NCI-H2081 treated with DMSO at 0.1 percent for 48 hours (cell line): ENCODE results near the gene UNC13C.

Source experiments
- DNase-seq: peaks from one replicate; lab custom pipeline; 2025; lab: John Stamatoyannopoulos, UW

UNC13C gene

GRCh38 chr15:54571576-54571975 lies 593.3 kb downstream of the UNC13C start:
- DNase-seq, result no peak

DNA sequence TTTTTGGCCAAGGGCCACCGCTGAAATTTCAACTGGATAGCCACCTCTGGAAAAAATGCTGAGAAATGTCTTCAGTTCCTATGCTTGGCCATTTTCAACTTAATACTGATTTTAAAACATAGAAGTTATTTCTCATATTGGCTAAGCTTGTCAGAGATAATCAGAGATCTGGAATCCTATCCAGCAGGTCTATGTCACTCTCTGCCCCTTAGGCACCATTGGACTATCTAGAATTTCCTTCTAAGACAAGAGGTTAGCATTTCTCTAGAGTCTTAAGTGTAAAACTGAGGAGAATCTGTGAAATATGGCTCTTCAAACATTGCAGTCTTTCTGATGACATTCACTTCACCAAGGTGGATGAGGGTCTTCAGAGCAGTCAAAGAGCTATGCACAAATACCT lies 597.3 kb downstream of the UNC13C start:
- DNase-seq, result no peak

DNA sequence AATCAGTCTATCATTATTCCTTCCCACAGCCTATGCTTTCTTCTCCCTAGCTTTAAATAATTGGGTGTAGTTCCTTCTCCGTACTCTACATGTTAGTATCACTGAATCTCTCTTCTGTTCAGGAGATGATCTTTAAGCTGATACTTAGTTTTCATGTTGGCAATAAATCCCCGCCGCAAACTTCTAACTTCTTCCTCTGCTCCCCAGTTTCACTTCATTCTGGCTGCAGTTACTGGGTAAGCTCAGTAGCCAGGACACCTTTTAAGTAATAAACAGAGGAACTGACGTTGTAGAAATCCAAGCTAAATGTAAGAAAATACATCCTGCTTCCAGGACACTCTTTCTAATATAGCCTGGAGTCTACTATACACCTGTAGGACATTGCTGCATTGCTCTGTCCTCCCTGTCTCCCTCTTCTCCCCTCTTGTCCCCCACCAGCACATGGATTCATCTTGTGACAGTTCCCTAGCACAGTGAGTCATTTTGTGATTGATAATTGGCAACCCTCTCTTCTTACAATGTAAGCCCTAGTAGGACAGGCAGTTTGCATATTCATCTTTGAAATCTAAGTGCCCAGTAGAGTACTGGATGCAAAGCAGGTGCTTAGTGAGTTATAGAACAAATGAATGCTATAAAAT lies 598.2 kb downstream of the UNC13C start:
- no peak for DNase-seq

DNA sequence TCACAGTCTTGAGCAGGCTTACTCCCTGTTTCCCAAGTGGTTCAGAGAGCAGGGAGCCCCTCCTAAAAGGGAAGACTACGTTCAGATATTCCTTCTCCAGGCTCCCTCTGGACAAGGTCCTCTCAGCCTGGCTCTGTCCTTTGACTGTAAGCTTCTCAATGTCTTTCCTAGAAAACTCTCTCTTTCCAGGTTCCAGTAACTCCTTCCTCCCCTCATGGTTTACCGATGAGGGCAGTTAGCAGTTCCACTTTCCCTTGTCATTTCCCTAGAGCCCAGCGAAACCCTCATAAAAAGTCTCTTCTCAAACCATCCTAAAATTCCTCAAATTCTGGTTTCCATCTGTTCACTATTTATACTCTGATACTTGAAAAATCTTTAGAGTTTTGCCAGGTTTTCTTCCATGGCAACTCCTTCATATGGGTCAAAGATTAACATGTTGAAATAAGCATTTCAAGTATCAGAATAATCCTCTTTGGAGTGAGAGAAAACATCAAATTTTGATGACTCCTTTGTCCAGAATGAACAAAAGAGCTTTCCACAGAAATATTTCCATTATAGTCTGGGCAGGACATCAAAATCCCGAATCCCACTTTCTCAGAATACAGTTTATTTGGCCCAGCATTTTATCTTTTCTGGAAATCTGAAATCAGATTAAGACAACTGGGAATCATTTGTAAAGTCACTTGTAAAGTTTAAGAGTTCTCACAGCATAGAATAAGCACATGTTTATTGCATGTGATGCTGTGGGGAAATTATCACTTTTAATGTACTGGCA lies 599.4 kb downstream of the UNC13C start:
- DNase-seq, result no peak

DNA sequence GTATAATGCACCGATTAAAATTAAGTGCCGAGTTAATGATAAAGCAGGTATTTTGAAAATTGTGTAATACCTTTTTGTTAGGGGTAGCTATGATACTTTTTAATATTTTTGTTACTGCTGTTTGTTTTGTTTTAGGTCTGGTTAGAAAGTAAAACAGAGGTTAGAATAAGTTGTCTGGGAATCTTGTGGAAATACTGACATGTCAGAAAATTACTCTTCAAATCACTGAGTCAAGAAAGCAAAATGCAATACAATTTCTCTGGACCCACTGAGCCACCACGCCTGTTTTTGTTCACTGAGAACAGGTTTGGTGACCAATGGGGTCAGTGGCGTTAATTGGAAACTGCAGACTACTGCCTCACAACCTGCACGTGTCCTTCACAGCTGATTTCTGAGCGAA lies 601.6 kb downstream of the UNC13C start:
- no peak for DNase-seq

- no peak for DNase-seq
These were observed 602.4 kb downstream of the UNC13C start for GRCh38 chr15:54580643-54581042.

DNA sequence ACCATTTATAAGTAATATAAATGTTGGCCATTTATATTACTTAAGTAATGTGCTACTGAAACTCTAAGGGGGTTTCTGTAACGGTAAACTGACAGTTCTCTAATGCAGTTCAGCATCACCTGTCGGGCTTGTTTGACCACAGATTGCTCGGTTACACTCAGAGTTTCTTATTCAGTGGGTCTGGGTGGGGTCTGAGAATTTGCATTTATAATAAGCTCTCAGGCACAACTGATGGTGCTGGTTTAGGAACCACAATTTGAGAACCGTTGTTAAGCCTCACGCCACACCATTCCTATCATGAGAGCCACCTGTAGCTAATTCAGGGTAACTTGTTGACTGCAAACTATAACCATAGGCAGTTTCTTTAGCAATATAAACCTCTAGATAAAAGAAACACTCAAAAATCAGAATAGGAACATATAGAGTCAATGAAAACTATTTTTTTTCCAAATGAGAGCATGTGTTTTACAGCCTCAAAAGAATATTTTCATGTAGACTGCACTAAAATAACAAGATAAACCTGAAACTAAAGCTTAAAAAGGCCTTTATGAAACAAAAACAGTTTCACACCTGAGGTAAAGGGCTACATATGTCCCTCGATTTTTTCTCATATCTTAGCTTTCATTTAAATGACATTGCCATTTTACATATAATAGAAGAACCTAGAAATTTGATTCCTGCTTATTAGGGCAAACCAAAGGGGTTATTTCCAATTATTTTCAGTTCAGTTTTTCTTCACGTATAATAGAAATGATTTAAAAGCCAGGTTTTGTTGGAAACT lies 604.8 kb downstream of the UNC13C start:
- no peak for DNase-seq

DNA sequence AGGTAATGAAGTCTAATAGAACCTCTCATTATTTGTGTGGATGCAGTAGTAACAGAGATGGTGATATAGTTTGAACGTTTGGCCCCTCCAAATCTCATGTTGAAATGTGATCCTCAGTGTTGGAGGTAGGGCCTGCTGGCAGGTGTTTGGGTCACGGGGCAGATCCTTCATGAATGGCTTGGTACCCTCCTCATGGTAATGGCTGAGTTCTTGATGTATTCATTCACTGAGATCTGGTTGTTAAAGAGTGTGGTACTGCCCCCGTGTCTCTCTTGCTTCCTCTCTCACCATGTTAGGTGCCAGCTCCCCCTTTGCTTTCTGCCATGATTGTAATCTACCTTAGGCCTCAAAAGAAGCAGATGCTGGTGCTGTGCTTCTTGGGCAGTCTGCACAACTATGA lies 606.8 kb downstream of the UNC13C start:
- DNase-seq, result no peak

DNA sequence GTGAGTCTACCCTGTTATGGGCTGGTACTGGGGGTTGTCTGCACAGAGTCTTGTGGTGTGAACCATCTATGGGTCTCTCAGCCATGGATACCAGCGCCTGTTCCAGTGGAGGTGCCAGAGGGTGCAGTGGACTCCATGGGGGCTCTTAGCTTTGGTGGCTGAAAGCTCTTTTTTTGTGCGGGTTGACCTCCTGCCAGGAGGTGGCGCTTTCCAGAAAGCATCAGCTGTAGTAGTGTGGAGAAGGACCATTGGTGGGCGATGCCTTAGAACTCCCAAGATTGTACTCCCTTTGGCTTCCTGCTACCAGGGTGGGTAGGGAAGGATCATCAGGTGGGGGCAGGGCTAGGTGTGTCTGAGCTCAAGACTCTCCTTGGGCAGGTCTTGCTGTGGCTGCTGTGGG lies 615.9 kb downstream of the UNC13C start:
- DNase-seq, result no peak

GRCh38 chr15:54599386-54599785 lies 621.1 kb downstream of the UNC13C start:
- no peak for DNase-seq

GRCh38 chr15:54605043-54605442 lies 626.8 kb downstream of the UNC13C start:
- DNase-seq, result no peak

GRCh38 chr15:54605556-54605955 lies 627.3 kb downstream of the UNC13C start:
- DNase-seq, result no peak

DNA sequence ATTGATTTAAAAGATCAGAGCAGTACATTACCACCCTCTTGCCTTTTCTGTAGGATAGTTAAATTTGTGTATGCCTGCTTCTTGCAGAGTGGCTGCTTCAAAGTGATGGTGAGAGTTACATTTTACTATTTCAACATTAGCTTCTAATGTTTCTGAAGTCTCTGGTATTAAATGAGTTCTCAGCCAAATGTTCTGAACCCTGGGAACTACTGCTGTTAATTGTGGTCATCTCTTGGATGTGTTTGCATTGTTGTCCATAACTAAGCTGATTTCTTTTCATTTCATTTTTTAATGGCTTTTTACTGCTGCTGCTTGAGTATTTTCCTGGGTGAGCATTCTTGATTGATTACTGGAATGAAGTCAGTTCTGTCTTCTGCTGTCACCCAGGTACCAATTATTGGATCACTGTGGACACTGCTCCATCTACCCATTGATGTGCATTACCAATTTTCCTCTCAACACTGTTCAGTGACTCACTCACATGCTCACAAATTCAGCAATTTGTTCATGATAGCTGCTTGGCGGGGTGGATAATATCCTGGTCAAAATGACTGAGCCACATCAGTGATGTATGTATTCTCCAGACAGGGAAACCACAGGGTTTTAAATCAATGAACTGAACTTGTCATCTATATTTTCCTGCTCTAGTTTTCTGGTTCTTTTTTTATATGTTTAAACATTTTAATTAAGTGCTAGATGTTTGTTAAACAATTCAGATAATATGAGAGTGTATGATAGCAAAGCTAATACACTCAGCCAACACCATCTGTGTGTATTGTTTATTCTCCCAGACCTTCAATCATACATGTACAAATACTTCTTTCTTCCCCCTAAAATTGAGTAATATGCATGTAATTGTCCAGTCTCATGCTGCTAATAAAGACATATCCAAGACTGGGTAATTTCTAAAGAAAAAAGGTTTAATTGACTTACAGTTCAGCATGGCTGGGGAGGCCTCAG lies 630.9 kb downstream of the UNC13C start:
- no peak for DNase-seq

GRCh38 chr15:54618120-54618519 lies 639.9 kb downstream of the UNC13C start:
- DNase-seq, result no peak

GRCh38 chr15:54619180-54619579 lies 640.9 kb downstream of the UNC13C start:
- DNase-seq, result no peak

GRCh38 chr15:54620916-54621315 lies 642.7 kb downstream of the UNC13C start:
- DNase-seq, result no peak

- no peak for DNase-seq
These were observed 657.9 kb downstream of the UNC13C start for GRCh38 chr15:54636147-54636546.

GRCh38 chr15:54638666-54639065 lies 660.4 kb downstream of the UNC13C start:
- no peak for DNase-seq

- DNase-seq, result no peak
These were observed 662.6 kb downstream of the UNC13C start for GRCh38 chr15:54640873-54641272.

- no peak for DNase-seq
These were observed 666.6 kb downstream of the UNC13C start for GRCh38 chr15:54644796-54645195.

GRCh38 chr15:54659646-54660045 lies 681.4 kb downstream of the UNC13C start:
- DNase-seq, result no peak

- no peak for DNase-seq
These were observed 682.1 kb downstream of the UNC13C start for GRCh38 chr15:54660356-54660755.
